K562 (cell line): ENCODE measurements around the gene FARP1. TPM values are rescaled to one million over a fixed set of nuclear protein-coding genes. Genes with fewer than 3 reads are reported as not detected.

Source experiments
- ATAC-seq: fragments of 200-7000 bp; cut with Tn5 transposase; 3 replicates; pipeline ENCODE4 v1.9.1; 2020; ENCODE audit warnings: moderate library complexity
- BruUV-seq: library from RNA; stranded (reverse); fragments of 400-500 nt; replicated peaks from 2 replicates; lab custom pipeline; 2021; lab: Mats Ljungman, UMichigan
- CTCF ChIA-PET: fragments of 300-600 bp; formaldehyde crosslinking; extraction: SDS; loops from one replicate; lab custom pipeline; 2021; ENCODE audit warnings: low intra/inter-chr PET ratio; lab: Yijun Ruan, JAX
- POLR2A ChIA-PET: fragments of 300-600, 350-650 bp; sonication (Branson Sonifier 250); formaldehyde crosslinking; extraction: SDS; loops from one replicate; lab custom pipeline; 2021; ENCODE audit warnings: antibody characterized with exemption, inconsistent platforms; lab: Yijun Ruan, JAX
- DNase-seq, 4 experiments: peaks; one replicate each; pipeline versions ENCODE4 v3.0.0 to v3.0.0-alpha.2; 2011 to 2018; ENCODE audit warnings: low spot score in 3 of 4, mixed read lengths in 3 of 4; ENCODE audit errors: extremely low read depth in 1 of 4
- FAIRE-seq: peaks from 2 replicates; lab custom pipeline; 2011; peaks lifted over from hg19 to GRCh38; lab: Jason Lieb, UNC
- H2AFZ ChIP-seq: 2 replicates; pipeline ENCODE4 v1.6.0; 2011; ENCODE audit warnings: low read depth, low read length, control low read depth, inconsistent platforms
- H3K27ac ChIP-seq: fragments of 200-600 bp; 3 replicates; pipeline ENCODE4 v1.8.0; 2011; ENCODE audit warnings: low read depth, mild to moderate bottlenecking, control low read depth, inconsistent platforms, low read length, moderate library complexity, mixed read lengths; ENCODE audit errors: extremely low read depth
- H3K27me3 ChIP-seq, 2 experiments: fragments of 300-600 bp in 1 of 2; 2 replicates in 1 of 2; 3 replicates in 1 of 2; pipeline versions ENCODE4 v1.6.0 to v1.8.0; 2011; ENCODE audit warnings: inconsistent platforms in 2 of 2, low read length in 2 of 2, mild to moderate bottlenecking in 1 of 2, mixed read lengths in 1 of 2, moderate library complexity in 1 of 2; ENCODE audit not compliant: control insufficient read depth in 2 of 2, insufficient read depth in 2 of 2
- H3K36me3 ChIP-seq: fragments of 300-600 bp; 3 replicates; pipeline ENCODE4 v1.8.0; 2011; ENCODE audit warnings: mild to moderate bottlenecking, low read length, inconsistent platforms; ENCODE audit not compliant: control insufficient read depth, insufficient read depth
- H3K4me1 ChIP-seq, 2 experiments: fragments of 200-600 bp in 1 of 2; replicated peaks in 1 of 2; 2 replicates in 1 of 2; 3 replicates in 1 of 2; pipeline versions ENCODE4 v1.5.1 to v1.8.0; 2011; ENCODE audit warnings: inconsistent platforms in 2 of 2, low read length in 2 of 2, mild to moderate bottlenecking in 1 of 2, mixed read lengths in 1 of 2, moderate library complexity in 1 of 2; ENCODE audit not compliant: control insufficient read depth in 2 of 2, insufficient read depth in 2 of 2
- H3K4me2 ChIP-seq: 2 replicates; pipeline ENCODE4 v1.6.1; 2011; ENCODE audit warnings: low read length, control low read depth, inconsistent platforms, mixed read lengths; ENCODE audit not compliant: insufficient read depth
- H3K4me3 ChIP-seq: fragments of 200-600 bp; sonication (generic), shearing (Covaris generic); 2 replicates; pipeline ENCODE4 v1.5.1; 2016; ENCODE audit warnings: control low read depth, inconsistent platforms
- H3K79me2 ChIP-seq: fragments of 200-600 bp; 3 replicates; pipeline ENCODE4 v1.8.0; 2011; ENCODE audit warnings: low read length, inconsistent platforms; ENCODE audit not compliant: control insufficient read depth, insufficient read depth
- H3K9ac ChIP-seq, 2 experiments: 2 replicates each; pipeline versions ENCODE4 v1.6.0 to v1.6.1; 2011; ENCODE audit warnings: low read depth in 2 of 2, low read length in 2 of 2, control low read depth in 1 of 2, inconsistent platforms in 1 of 2, mild to moderate bottlenecking in 1 of 2, mixed read lengths in 1 of 2; ENCODE audit not compliant: insufficient read depth in 1 of 2
- H3K9me1 ChIP-seq: one replicate; pipeline ENCODE4 v1.6.0; 2011; ENCODE audit warnings: inconsistent platforms, mild to moderate bottlenecking, low read length, moderate library complexity; ENCODE audit not compliant: control insufficient read depth, insufficient read depth
- H3K9me3 ChIP-seq: replicated peaks from 2 replicates; pipeline ENCODE4 v1.5.1; 2011; ENCODE audit warnings: low read depth, low read length, inconsistent platforms; ENCODE audit not compliant: control insufficient read depth, insufficient read depth
- H4K20me1 ChIP-seq: replicated peaks from 2 replicates; pipeline ENCODE4 v1.6.1; 2011; ENCODE audit warnings: low read length, inconsistent platforms, mixed read lengths; ENCODE audit not compliant: control insufficient read depth, insufficient read depth
- CBX2 ChIP-seq: fragments of 200-600 bp; sonication (generic); IDR thresholded peaks from one replicate; pipeline ENCODE4 v1.6.1; 2012; ENCODE audit warnings: mild to moderate bottlenecking, low read length, inconsistent platforms; ENCODE audit not compliant: insufficient read depth, poor library complexity, severe bottlenecking
- KDM2B ChIP-seq: fragments of 250-450 bp; sonication (Bioruptor Pico); IDR thresholded peaks from 2 replicates; pipeline ENCODE4 v1.8.0; 2021; ENCODE audit warnings: mild to moderate bottlenecking, moderate library complexity
- NR3C1 ChIP-seq: sonication (generic); formaldehyde crosslinking; IDR thresholded peaks from 2 replicates; pipeline ENCODE4 v1.8.1; 2022; ENCODE audit warnings: missing genetic modification reagents
- WGBS: fragments of 100-300 bp; shearing (Covaris generic); methylation state at CpG from one replicate; pipeline ENCODE4 v1.1.6; 2016; ENCODE audit warnings: low coverage, mixed read lengths; ENCODE audit not compliant: insufficient coverage; ENCODE audit errors: missing lambda C conversion rate; 5-methylcytosine and 5-hydroxymethylcytosine counted together
- in situ Hi-C: fragments of 300-500 bp; cut with MboI; formaldehyde crosslinking; loops from 4 replicates; pipeline ENCODE4 v1.15.0; 2018; ENCODE audit warnings: inconsistent platforms, mixed read lengths
- intact Hi-C: fragments of 100-400 bp; cut with micrococcal nuclease; formaldehyde crosslinking; loops from 2 replicates; pipeline ENCODE4 v1.14.2; 2022
- polyA plus RNA-seq, 8 experiments: library from polyadenylated mRNA; depleted of rRNA in 4 of 8; stranded (reverse) in 5 of 8; unstranded in 3 of 8; fragments of >200 nt; fragmentation: Nextera tagmentation in 2 of 8; fragmentation: Illumina TruSeq in 1 of 8; extraction: Ambion mirVana in 2 of 8; extraction: Trizol in 1 of 8; gene quantifications; 2 replicates each; pipeline versions ENCODE4 v1.2.1 to v1.2.3, GENCODE V29; 2011 to 2014; ENCODE audit warnings: inconsistent platforms in 1 of 8, missing spikeins in 1 of 8
- total RNA-seq, 7 experiments: library from RNA; depleted of rRNA in 6 of 7; stranded (reverse); fragments of >200 nt in 6 of 7; fragmentation: Illumina TruSeq in 2 of 7; extraction: Trizol in 2 of 7; gene quantifications; 2 replicates each; pipeline versions ENCODE4 v1.2.1 to v1.2.3, GENCODE V29; 2011 to 2021; ENCODE audit warnings: low replicate concordance in 1 of 7
- TF ChIP-seq, protein P1 (sequence below): fragments of 450-650 bp; conservative IDR thresholded peaks from 2 replicates; pipeline ENCODE4 v1.6.1; 2016; ENCODE audit warnings: missing genetic modification characterization, low read depth, mild to moderate bottlenecking, missing compliant biosample characterization, moderate library complexity
- TF ChIP-seq, protein P2 (sequence below): fragments of 250-450 bp; sonication (Bioruptor Pico); IDR thresholded peaks from 2 replicates; pipeline ENCODE4 v1.6.1; 2021; ENCODE audit warnings: mild to moderate bottlenecking

FARP1 gene
- total and polyA plus RNA-seq, 9 of the 15 experiments (the other 6 are each of a cell fraction or from before 2014, with no cell fraction given): 0.03 to 0.29 (median 0.05) TPM; not detected in 3

DNA sequence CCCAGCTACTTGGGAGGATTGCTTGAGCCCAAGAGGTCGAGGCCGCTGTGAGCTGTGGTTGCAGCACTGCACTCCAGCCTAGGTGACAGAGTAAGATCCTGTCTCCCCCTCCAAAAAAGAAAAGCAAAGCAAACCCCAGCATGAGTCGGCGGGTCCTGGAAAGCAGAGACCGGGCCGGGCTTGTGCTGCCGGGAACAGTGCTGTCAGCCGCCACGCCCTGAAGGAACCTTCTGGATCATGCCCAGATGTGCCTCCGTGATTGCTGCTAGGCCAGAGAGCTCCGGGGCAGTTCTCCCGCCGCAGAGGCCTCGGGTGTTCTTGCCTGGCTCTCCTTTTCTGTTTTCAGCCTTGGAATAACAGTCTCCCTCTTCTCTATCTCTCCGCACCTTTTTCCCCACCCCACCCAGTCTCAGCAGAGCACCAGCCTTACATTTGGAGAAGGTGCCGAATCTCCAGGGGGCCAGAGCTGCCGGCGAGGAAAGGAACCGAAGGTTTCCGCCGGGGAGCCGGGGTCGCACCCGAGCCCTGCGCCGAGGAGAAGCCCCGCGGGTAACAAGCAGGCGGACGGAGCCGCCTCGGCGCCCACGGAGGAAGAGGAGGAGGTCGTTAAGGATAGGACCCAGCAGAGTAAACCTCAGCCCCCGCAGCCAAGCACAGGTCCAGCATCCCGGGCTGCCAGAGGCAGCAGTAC lies 252.1 kb downstream of the FARP1 start:
- no peak for FAIRE-seq
- Histone ChIP-seq H3K79me2 (no peaks in the 10 kb centered on the region), H3K27me3 (peaks cover 17 to 36% of the 10 kb centered on the region in 2 experiments), H3K9ac (no peak overlapping the region), H4K20me1 (no peaks in the 10 kb centered on the region; the same call in 1 of the 2 replicates), H3K4me2 (no peak overlapping the region), H3K9me1 (no peaks in the 10 kb centered on the region), H3K4me1 (no peaks in the 10 kb centered on the region; a peak in 1 of 5 replicates), H2AFZ (no peak overlapping the region), H3K36me3 (no peaks in the 10 kb centered on the region), H3K27ac (no peak overlapping the region), H3K9me3 (no peaks in the 10 kb centered on the region), H3K4me3 (no peak overlapping the region)
- POLR2A ChIA-PET: no interaction called here
- ATAC-seq: no peak
- in situ Hi-C loops (no loop called here), intact Hi-C loops (no loop called here)
- DNase-seq: no peak
- WGBS: 3% methylated on average over 21 of the region's 37 CpGs
- no TSS peak for BruUV-seq
- CTCF ChIA-PET: interaction anchor here (0.6 kb wide), 1 partner anchor 941 kb away, joined by 3 read pairs; no protein-coding TSS in a partner anchor
- TF ChIP-seq, protein P1, sequence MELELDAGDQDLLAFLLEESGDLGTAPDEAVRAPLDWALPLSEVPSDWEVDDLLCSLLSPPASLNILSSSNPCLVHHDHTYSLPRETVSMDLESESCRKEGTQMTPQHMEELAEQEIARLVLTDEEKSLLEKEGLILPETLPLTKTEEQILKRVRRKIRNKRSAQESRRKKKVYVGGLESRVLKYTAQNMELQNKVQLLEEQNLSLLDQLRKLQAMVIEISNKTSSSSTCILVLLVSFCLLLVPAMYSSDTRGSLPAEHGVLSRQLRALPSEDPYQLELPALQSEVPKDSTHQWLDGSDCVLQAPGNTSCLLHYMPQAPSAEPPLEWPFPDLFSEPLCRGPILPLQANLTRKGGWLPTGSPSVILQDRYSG (tag): no peak
- TF ChIP-seq CBX2 (no peak), KDM2B (CRISPR knock-in tag) (no peak), NR3C1 (CRISPR knock-in tag) (no peak)
- TF ChIP-seq, protein P2, sequence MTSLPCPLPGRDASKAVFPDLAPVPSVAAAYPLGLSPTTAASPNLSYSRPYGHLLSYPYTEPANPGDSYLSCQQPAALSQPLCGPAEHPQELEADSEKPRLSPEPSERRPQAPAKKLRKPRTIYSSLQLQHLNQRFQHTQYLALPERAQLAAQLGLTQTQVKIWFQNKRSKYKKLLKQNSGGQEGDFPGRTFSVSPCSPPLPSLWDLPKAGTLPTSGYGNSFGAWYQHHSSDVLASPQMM: no peak
